GM23338 (cell line): ENCODE measurements around the gene CISD1. TPM values are rescaled to one million over a fixed set of nuclear protein-coding genes. Genes with fewer than 3 reads are reported as not detected.

Experiments
- CTCF ChIP-seq, 2 experiments: fragments of 200-600 bp in 1 of 2; sonication (generic) in 1 of 2; conservative IDR thresholded peaks; 2 replicates each; pipeline versions ENCODE4 v1.5.1 to v1.6.1; 2016 to 2017; ENCODE audit warnings: antibody characterized with exemption in 2 of 2, low read depth in 2 of 2, mild to moderate bottlenecking in 2 of 2, moderate library complexity in 1 of 2
- ETS1 ChIP-seq: IDR thresholded peaks from 2 replicates; pipeline ENCODE4 v1.6.1; 2016; ENCODE audit warnings: antibody characterized with exemption
- EZH2phosphoT487 ChIP-seq: fragments of 200-600 bp; sonication (generic); IDR thresholded peaks from one replicate; pipeline ENCODE4 v1.8.1; 2018; ENCODE audit warnings: antibody characterized with exemption; ENCODE audit not compliant: unreplicated experiment
- JUNB ChIP-seq: IDR thresholded peaks from one replicate; pipeline ENCODE4 v1.6.1; 2016; ENCODE audit warnings: antibody characterized with exemption; ENCODE audit not compliant: unreplicated experiment
- POLR2AphosphoS5 ChIP-seq: IDR thresholded peaks from 2 replicates; pipeline ENCODE4 v1.6.1; 2016; ENCODE audit warnings: antibody characterized with exemption, low read depth
- ZNF114 ChIP-seq: fragments of 250-450 bp; sonication (Bioruptor Pico); IDR thresholded peaks from 2 replicates; pipeline ENCODE4 v1.5.0; 2020; ENCODE audit warnings: mild to moderate bottlenecking, moderate library complexity
- polyA plus RNA-seq: library from polyadenylated mRNA; unstranded; fragments of >200 nt; fragmentation: Nextera tagmentation; extraction: Ambion mirVana; gene quantifications from 2 replicates; pipeline ENCODE4 v1.2.1, GENCODE V29; 2016
- total RNA-seq: library from RNA; depleted of rRNA; stranded (reverse); fragments of >200 nt; shearing (Covaris generic); gene quantifications from 2 replicates; pipeline ENCODE4 v1.2.3, GENCODE V29; 2014
- TF ChIP-seq, protein P1 (sequence below): fragments of 250-450 bp; sonication (Bioruptor Pico); IDR thresholded peaks from 2 replicates; pipeline ENCODE4 v1.5.0; 2020; ENCODE audit warnings: mild to moderate bottlenecking, moderate library complexity
- TF ChIP-seq, protein P2 (sequence below): IDR thresholded peaks from one replicate; pipeline ENCODE4 v1.6.1; 2018; ENCODE audit warnings: antibody characterized with exemption; ENCODE audit not compliant: unreplicated experiment

Gene CISD1
- total and polyA plus RNA-seq, 2 experiments from 2014 or later = 19.9 to 99.9 TPM

GRCh38 chr10:58253184-58253583 is 15.8 kb upstream of the CISD1 start (continued):
- TF ChIP-seq, protein P1, sequence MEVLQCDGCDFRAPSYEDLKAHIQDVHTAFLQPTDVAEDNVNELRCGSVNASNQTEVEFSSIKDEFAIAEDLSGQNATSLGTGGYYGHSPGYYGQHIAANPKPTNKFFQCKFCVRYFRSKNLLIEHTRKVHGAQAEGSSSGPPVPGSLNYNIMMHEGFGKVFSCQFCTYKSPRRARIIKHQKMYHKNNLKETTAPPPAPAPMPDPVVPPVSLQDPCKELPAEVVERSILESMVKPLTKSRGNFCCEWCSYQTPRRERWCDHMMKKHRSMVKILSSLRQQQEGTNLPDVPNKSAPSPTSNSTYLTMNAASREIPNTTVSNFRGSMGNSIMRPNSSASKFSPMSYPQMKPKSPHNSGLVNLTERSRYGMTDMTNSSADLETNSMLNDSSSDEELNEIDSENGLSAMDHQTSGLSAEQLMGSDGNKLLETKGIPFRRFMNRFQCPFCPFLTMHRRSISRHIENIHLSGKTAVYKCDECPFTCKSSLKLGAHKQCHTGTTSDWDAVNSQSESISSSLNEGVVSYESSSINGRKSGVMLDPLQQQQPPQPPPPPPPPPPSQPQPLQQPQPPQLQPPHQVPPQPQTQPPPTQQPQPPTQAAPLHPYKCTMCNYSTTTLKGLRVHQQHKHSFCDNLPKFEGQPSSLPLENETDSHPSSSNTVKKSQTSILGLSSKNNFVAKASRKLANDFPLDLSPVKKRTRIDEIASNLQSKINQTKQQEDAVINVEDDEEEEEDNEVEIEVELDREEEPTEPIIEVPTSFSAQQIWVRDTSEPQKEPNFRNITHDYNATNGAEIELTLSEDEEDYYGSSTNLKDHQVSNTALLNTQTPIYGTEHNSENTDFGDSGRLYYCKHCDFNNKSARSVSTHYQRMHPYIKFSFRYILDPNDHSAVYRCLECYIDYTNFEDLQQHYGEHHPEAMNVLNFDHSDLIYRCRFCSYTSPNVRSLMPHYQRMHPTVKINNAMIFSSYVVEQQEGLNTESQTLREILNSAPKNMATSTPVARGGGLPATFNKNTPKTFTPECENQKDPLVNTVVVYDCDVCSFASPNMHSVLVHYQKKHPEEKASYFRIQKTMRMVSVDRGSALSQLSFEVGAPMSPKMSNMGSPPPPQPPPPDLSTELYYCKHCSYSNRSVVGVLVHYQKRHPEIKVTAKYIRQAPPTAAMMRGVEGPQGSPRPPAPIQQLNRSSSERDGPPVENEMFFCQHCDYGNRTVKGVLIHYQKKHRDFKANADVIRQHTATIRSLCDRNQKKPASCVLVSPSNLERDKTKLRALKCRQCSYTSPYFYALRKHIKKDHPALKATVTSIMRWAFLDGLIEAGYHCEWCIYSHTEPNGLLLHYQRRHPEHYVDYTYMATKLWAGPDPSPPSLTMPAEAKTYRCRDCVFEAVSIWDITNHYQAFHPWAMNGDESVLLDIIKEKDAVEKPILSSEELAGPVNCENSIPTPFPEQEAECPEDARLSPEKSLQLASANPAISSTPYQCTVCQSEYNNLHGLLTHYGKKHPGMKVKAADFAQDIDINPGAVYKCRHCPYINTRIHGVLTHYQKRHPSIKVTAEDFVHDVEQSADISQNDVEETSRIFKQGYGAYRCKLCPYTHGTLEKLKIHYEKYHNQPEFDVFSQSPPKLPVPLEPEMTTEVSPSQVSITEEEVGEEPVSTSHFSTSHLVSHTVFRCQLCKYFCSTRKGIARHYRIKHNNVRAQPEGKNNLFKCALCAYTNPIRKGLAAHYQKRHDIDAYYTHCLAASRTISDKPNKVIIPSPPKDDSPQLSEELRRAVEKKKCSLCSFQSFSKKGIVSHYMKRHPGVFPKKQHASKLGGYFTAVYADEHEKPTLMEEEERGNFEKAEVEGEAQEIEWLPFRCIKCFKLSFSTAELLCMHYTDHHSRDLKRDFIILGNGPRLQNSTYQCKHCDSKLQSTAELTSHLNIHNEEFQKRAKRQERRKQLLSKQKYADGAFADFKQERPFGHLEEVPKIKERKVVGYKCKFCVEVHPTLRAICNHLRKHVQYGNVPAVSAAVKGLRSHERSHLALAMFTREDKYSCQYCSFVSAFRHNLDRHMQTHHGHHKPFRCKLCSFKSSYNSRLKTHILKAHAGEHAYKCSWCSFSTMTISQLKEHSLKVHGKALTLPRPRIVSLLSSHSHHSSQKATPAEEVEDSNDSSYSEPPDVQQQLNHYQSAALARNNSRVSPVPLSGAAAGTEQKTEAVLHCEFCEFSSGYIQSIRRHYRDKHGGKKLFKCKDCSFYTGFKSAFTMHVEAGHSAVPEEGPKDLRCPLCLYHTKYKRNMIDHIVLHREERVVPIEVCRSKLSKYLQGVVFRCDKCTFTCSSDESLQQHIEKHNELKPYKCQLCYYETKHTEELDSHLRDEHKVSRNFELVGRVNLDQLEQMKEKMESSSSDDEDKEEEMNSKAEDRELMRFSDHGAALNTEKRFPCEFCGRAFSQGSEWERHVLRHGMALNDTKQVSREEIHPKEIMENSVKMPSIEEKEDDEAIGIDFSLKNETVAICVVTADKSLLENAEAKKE = no peak
- TF ChIP-seq, protein P2, sequence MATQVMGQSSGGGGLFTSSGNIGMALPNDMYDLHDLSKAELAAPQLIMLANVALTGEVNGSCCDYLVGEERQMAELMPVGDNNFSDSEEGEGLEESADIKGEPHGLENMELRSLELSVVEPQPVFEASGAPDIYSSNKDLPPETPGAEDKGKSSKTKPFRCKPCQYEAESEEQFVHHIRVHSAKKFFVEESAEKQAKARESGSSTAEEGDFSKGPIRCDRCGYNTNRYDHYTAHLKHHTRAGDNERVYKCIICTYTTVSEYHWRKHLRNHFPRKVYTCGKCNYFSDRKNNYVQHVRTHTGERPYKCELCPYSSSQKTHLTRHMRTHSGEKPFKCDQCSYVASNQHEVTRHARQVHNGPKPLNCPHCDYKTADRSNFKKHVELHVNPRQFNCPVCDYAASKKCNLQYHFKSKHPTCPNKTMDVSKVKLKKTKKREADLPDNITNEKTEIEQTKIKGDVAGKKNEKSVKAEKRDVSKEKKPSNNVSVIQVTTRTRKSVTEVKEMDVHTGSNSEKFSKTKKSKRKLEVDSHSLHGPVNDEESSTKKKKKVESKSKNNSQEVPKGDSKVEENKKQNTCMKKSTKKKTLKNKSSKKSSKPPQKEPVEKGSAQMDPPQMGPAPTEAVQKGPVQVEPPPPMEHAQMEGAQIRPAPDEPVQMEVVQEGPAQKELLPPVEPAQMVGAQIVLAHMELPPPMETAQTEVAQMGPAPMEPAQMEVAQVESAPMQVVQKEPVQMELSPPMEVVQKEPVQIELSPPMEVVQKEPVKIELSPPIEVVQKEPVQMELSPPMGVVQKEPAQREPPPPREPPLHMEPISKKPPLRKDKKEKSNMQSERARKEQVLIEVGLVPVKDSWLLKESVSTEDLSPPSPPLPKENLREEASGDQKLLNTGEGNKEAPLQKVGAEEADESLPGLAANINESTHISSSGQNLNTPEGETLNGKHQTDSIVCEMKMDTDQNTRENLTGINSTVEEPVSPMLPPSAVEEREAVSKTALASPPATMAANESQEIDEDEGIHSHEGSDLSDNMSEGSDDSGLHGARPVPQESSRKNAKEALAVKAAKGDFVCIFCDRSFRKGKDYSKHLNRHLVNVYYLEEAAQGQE = no peak
- TF ChIP-seq POLR2AphosphoS5 (no peak), CTCF (conservative IDR thresholded peaks at IDR 0.05; ENCODE audit: low read depth in 2 of 2) (no peak), EZH2phosphoT487 (no peak), JUNB (no peak), ZNF114 (CRISPR knock-in tag) (no peak), ETS1 (no peak)
